Measurements from ENCODE around the gene NKX6-2. TPM values are rescaled to one million over a fixed set of nuclear protein-coding genes. Genes with fewer than 3 reads are reported as not detected.
A peak's percentile ranks its signal among the peaks of the same experiment; 100 is the strongest.

NKX6-2 gene
- total and polyA plus RNA-seq, 2 donors from 2014 or later: 2.5 TPM; not detected in 1

DNA sequence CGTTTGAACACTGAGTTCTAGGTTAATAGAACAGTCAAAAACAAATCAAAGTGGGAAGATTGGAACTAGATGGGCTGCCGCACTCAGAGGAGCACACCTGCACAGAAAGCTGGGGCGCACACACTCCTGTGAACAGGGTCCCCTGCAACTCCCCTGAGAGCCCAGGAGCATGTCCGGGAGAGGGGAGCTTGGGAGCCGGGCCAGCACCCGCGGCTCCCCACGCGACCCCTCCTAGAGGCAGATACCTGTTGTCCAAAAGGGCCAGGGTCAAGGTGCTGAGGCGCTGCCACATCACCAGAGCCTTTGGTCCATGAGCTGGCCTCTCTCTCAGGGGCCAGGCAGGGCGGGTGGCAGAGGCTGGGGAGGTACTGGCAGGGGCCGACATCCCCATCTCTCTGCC lies 5.6 kb downstream of the NKX6-2 start:
- no peak for DNase-seq
- TF ChIP-seq, protein P1, sequence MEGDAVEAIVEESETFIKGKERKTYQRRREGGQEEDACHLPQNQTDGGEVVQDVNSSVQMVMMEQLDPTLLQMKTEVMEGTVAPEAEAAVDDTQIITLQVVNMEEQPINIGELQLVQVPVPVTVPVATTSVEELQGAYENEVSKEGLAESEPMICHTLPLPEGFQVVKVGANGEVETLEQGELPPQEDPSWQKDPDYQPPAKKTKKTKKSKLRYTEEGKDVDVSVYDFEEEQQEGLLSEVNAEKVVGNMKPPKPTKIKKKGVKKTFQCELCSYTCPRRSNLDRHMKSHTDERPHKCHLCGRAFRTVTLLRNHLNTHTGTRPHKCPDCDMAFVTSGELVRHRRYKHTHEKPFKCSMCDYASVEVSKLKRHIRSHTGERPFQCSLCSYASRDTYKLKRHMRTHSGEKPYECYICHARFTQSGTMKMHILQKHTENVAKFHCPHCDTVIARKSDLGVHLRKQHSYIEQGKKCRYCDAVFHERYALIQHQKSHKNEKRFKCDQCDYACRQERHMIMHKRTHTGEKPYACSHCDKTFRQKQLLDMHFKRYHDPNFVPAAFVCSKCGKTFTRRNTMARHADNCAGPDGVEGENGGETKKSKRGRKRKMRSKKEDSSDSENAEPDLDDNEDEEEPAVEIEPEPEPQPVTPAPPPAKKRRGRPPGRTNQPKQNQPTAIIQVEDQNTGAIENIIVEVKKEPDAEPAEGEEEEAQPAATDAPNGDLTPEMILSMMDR (IDR thresholded peaks at IDR 0.05; ENCODE audit: borderline replicate concordance, extremely low read depth, insufficient read depth): no peak
- Histone ChIP-seq H3K9me3 (ENCODE audit: control insufficient read depth in 2 of 3, insufficient read depth in 1 of 3, low read length in 3 of 3) (no peaks in the 10 kb centered on the region), H3K4me3 (ENCODE audit: low read length in 3 of 3) (no peak overlapping the region), H3K9ac (ENCODE audit: low read length in 3 of 3) (no peak overlapping the region), H3K27ac (ENCODE audit: low read depth in 2 of 2, low read length in 2 of 2) (no peak overlapping the region), H3K4me1 (ENCODE audit: control insufficient read depth in 2 of 3, insufficient read depth in 2 of 3, low read depth in 1 of 3, low read length in 3 of 3) (peaks cover 0 to under 1% (median 0%) of the 10 kb centered on the region in 3 donors), H3K36me3 (ENCODE audit: control insufficient read depth in 2 of 3, insufficient read depth in 3 of 3, low read length in 3 of 3) (peaks cover 0 to 15% (median 6%) of the 10 kb centered on the region in 3 donors), H3K27me3 (ENCODE audit: control insufficient read depth, insufficient read depth, low read length) (peaks cover 9% of the 10 kb centered on the region)
- no peak for FAIRE-seq
- intact Hi-C loops (cut with DNase I): no loop called here

- H3K4me3 ChIP-seq (ENCODE audit: low read length in 3 of 3): no peak overlapping the region
- peaks cover 9% of the 10 kb centered on the region for H3K27me3 ChIP-seq (ENCODE audit: control insufficient read depth, insufficient read depth, low read length)
- DNase-seq: peak in 4 of 5 donors; percentile 55 to 72 (median 60)
- peaks cover 0 to 2% (median 0%) of the 10 kb centered on the region in 3 donors for H3K4me1 ChIP-seq (ENCODE audit: control insufficient read depth in 2 of 3, insufficient read depth in 2 of 3, low read depth in 1 of 3, low read length in 3 of 3)
- H3K9me3 ChIP-seq (ENCODE audit: control insufficient read depth in 2 of 3, insufficient read depth in 1 of 3, low read length in 3 of 3): no peaks in the 10 kb centered on the region
- no peak overlapping the region for H3K9ac ChIP-seq (ENCODE audit: low read length in 3 of 3)
- H3K27ac ChIP-seq (ENCODE audit: low read depth in 2 of 2, low read length in 2 of 2): no peak overlapping the region
- intact Hi-C loops (cut with DNase I): no loop called here
- TF ChIP-seq, protein P1 (IDR thresholded peaks at IDR 0.05; ENCODE audit: borderline replicate concordance, extremely low read depth, insufficient read depth): no peak
- peaks cover 0 to 15% (median 6%) of the 10 kb centered on the region in 3 donors for H3K36me3 ChIP-seq (ENCODE audit: control insufficient read depth in 2 of 3, insufficient read depth in 3 of 3, low read length in 3 of 3)
- FAIRE-seq: no peak
These were observed 6.2 kb downstream of the NKX6-2 start for GRCh38 chr10:132779549-132780294.

GRCh38 chr10:132777441-132777840 lies 8.5 kb downstream of the NKX6-2 start:
- Histone ChIP-seq H3K36me3 (ENCODE audit: control insufficient read depth in 2 of 3, insufficient read depth in 3 of 3, low read length in 3 of 3) (peaks cover 0 to 15% (median 6%) of the 10 kb centered on the region in 3 donors), H3K9ac (ENCODE audit: low read length in 3 of 3) (no peak overlapping the region), H3K4me3 (ENCODE audit: low read length in 3 of 3) (no peak overlapping the region), H3K27ac (ENCODE audit: low read depth in 2 of 2, low read length in 2 of 2) (no peak overlapping the region), H3K27me3 (ENCODE audit: control insufficient read depth, insufficient read depth, low read length) (peaks cover under 1% of the 10 kb centered on the region), H3K4me1 (ENCODE audit: control insufficient read depth in 2 of 3, insufficient read depth in 2 of 3, low read depth in 1 of 3, low read length in 3 of 3) (peaks cover 0 to 2% (median 0%) of the 10 kb centered on the region in 3 donors), H3K9me3 (ENCODE audit: control insufficient read depth in 2 of 3, insufficient read depth in 1 of 3, low read length in 3 of 3) (no peaks in the 10 kb centered on the region)
- TF ChIP-seq, protein P1 (IDR thresholded peaks at IDR 0.05; ENCODE audit: borderline replicate concordance, extremely low read depth, insufficient read depth): no peak
- DNase-seq (no peak), FAIRE-seq (no peak)
- intact Hi-C loops (cut with DNase I): no loop called here
